ENCODE measurements around the gene MEGF8.

DNA sequence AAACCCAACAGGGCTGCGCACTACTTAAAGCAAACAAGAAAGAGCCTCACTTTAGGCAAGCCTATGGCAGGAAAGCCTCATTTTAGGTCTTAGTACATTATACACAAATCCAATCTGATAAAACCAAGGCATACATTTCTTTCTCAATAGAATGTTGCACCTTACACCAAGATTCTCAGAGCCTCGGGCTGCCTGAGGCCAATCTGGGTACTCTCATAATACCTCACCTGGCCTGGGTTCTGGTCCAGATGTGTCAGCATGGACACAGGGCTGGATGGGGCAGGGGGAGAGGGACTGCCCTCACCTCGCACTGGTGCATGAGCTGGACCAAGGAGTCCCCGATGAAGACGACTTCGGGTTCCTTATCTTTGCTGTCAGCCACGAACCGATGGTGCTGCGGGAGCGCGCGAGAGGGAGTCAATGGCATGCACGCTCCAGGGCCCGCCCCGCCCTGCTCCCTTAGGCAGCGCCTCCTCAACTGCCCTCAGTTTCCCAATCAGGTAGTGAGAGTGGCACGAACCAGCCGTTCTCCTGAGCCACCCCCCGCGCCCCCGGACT, 23.7 kb upstream of the MEGF8 start, which contains the start of gene PRR19:
- no peak for TF ChIP-seq SP1 (IDR thresholded peaks at IDR 0.05; ENCODE audit: low read depth, low read length)
- TF ChIP-seq, protein P1, sequence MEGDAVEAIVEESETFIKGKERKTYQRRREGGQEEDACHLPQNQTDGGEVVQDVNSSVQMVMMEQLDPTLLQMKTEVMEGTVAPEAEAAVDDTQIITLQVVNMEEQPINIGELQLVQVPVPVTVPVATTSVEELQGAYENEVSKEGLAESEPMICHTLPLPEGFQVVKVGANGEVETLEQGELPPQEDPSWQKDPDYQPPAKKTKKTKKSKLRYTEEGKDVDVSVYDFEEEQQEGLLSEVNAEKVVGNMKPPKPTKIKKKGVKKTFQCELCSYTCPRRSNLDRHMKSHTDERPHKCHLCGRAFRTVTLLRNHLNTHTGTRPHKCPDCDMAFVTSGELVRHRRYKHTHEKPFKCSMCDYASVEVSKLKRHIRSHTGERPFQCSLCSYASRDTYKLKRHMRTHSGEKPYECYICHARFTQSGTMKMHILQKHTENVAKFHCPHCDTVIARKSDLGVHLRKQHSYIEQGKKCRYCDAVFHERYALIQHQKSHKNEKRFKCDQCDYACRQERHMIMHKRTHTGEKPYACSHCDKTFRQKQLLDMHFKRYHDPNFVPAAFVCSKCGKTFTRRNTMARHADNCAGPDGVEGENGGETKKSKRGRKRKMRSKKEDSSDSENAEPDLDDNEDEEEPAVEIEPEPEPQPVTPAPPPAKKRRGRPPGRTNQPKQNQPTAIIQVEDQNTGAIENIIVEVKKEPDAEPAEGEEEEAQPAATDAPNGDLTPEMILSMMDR (IDR thresholded peaks at IDR 0.05; ENCODE audit: control extremely low read depth in 1 of 3, insufficient read depth in 1 of 3, low read depth in 1 of 3, low read length in 3 of 3), result no peak
- TF ChIP-seq CTBP2 (IDR thresholded peaks at IDR 0.05; ENCODE audit: borderline replicate concordance, insufficient read depth, insufficient read length, low read length), result no peak
- no peak for TF ChIP-seq POLR2A (IDR thresholded peaks at IDR 0.05; ENCODE audit: control extremely low read depth in 1 of 2, low read depth in 2 of 2, low read length in 2 of 2)
- no peak for TF ChIP-seq EZH2 (IDR thresholded peaks at IDR 0.05; ENCODE audit: low read depth, low read length, severe bottlenecking)
- no peak for TF ChIP-seq EP300 (IDR thresholded peaks at IDR 0.05; ENCODE audit: borderline replicate concordance in 1 of 2, low read depth in 2 of 2, low read length in 2 of 2)
- no peak for TF ChIP-seq POLR2AphosphoS5 (IDR thresholded peaks at IDR 0.05; ENCODE audit: low read depth, low read length)
- no peak for TF ChIP-seq GABPA (IDR thresholded peaks at IDR 0.05; ENCODE audit: borderline replicate concordance, insufficient read depth, low read length)
- TF ChIP-seq CHD1 (IDR thresholded peaks at IDR 0.05; ENCODE audit: low read depth, low read length), result no peak
